ENCODE data around the gene HAGH.

DNA sequence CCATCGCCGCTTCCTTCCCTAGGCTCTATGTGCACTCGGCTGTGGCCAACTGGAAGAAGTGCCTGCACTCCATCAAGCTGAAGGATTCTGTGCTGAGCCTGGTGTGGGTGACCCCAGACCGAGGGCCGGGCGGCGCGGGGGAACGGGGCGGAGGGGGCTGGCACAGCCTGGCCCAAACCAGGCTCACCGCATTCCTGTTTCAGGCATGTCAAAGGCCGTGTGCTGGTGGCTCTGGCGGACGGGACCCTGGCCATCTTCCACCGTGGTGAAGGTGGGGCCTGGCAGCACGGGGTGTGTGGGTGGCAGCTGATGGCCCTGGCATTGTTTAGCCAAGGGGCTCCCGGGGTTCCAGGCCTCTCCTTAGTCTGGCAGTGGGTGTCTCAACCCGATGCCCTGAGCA lies 59.9 kb downstream of the HAGH start:
- TF ChIP-seq, protein P1, sequence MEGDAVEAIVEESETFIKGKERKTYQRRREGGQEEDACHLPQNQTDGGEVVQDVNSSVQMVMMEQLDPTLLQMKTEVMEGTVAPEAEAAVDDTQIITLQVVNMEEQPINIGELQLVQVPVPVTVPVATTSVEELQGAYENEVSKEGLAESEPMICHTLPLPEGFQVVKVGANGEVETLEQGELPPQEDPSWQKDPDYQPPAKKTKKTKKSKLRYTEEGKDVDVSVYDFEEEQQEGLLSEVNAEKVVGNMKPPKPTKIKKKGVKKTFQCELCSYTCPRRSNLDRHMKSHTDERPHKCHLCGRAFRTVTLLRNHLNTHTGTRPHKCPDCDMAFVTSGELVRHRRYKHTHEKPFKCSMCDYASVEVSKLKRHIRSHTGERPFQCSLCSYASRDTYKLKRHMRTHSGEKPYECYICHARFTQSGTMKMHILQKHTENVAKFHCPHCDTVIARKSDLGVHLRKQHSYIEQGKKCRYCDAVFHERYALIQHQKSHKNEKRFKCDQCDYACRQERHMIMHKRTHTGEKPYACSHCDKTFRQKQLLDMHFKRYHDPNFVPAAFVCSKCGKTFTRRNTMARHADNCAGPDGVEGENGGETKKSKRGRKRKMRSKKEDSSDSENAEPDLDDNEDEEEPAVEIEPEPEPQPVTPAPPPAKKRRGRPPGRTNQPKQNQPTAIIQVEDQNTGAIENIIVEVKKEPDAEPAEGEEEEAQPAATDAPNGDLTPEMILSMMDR (IDR thresholded peaks at IDR 0.05; ENCODE audit: low read depth, low read length): no peak
- TF ChIP-seq, protein P2, sequence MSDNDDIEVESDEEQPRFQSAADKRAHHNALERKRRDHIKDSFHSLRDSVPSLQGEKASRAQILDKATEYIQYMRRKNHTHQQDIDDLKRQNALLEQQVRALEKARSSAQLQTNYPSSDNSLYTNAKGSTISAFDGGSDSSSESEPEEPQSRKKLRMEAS (IDR thresholded peaks at IDR 0.05; ENCODE audit: low read depth, low read length): no peak
- TF ChIP-seq POLR2A (IDR thresholded peaks at IDR 0.05; ENCODE audit: extremely low read depth, insufficient read length): no peak
